Mesenchymal stem cell (in vitro differentiated cells and primary cell): Measurements from ENCODE around the gene HPSE2.
A peak's percentile ranks its signal among the peaks of the same experiment; 100 is the strongest.

Experiments used
- DNase-seq: peaks from one replicate; pipeline ENCODE4 v3.0.0-alpha.2; 2013
- H2AFZ ChIP-seq: one replicate; pipeline ENCODE4 v1.6.1; 2013; ENCODE audit warnings: low read depth, mild to moderate bottlenecking, control low read depth, inconsistent platforms, low read length, moderate library complexity
- H2AK5ac ChIP-seq: 2 replicates; pipeline ENCODE4 v1.6.1; 2013; ENCODE audit warnings: low read length, moderate library complexity, mild to moderate bottlenecking, inconsistent platforms; ENCODE audit not compliant: severe bottlenecking
- H2BK120ac ChIP-seq: one replicate; pipeline ENCODE4 v1.6.1; 2013; ENCODE audit warnings: low read depth, mild to moderate bottlenecking, inconsistent platforms, low read length, moderate library complexity
- H2BK12ac ChIP-seq, 2 experiments: one replicate each; pipeline ENCODE4 v1.6.1; 2013; ENCODE audit warnings: inconsistent platforms in 2 of 2, low read length in 2 of 2, mild to moderate bottlenecking in 2 of 2, moderate library complexity in 2 of 2, control low read depth in 1 of 2
- H2BK15ac ChIP-seq: one replicate; pipeline ENCODE4 v1.6.1; 2013; ENCODE audit warnings: mild to moderate bottlenecking, low read depth, inconsistent platforms; ENCODE audit not compliant: poor library complexity, severe bottlenecking
- H2BK5ac ChIP-seq: 2 replicates; pipeline ENCODE4 v1.6.1; 2013; ENCODE audit warnings: low read depth, mild to moderate bottlenecking, low read length, control low read depth, inconsistent platforms; ENCODE audit not compliant: poor library complexity, severe bottlenecking
- H3K14ac ChIP-seq, 2 experiments: one replicate each; pipeline ENCODE4 v1.6.1; 2013; ENCODE audit warnings: inconsistent platforms in 2 of 2, low read length in 2 of 2, control low read depth in 1 of 2, mild to moderate bottlenecking in 1 of 2, moderate library complexity in 1 of 2
- H3K18ac ChIP-seq, 2 experiments: one replicate each; pipeline ENCODE4 v1.6.1; 2013; ENCODE audit warnings: inconsistent platforms in 2 of 2, low read length in 2 of 2, control low read depth in 1 of 2, low read depth in 1 of 2, mild to moderate bottlenecking in 1 of 2
- H3K23ac ChIP-seq, 2 experiments: one replicate each; pipeline ENCODE4 v1.6.1; 2013; ENCODE audit warnings: inconsistent platforms in 2 of 2, low read length in 2 of 2, mild to moderate bottlenecking in 2 of 2, moderate library complexity in 2 of 2, control low read depth in 1 of 2
- H3K27ac ChIP-seq: 2 replicates; pipeline ENCODE4 v1.5.1; 2013; ENCODE audit warnings: mild to moderate bottlenecking, moderate library complexity, low read length, control low read depth, inconsistent platforms; ENCODE audit not compliant: poor library complexity, severe bottlenecking
- H3K27me3 ChIP-seq, 2 experiments: 2 replicates each; pipeline versions ENCODE4 v1.6.1 to v1.7.0; 2013; ENCODE audit warnings: low read length in 2 of 2, mild to moderate bottlenecking in 2 of 2, moderate library complexity in 2 of 2, control low read depth in 1 of 2, inconsistent platforms in 1 of 2; ENCODE audit not compliant: control insufficient read depth in 1 of 2, insufficient read depth in 1 of 2
- H3K36me3 ChIP-seq, 2 experiments: 2 replicates each; pipeline versions ENCODE4 v1.6.1 to v1.7.0; 2013; ENCODE audit warnings: low read length in 2 of 2, control low read depth in 1 of 2, inconsistent platforms in 1 of 2, low read depth in 1 of 2, mild to moderate bottlenecking in 1 of 2; ENCODE audit not compliant: insufficient read depth in 2 of 2, control insufficient read depth in 1 of 2
- H3K4ac ChIP-seq, 2 experiments: one replicate each; pipeline ENCODE4 v1.6.1; 2013; ENCODE audit warnings: inconsistent platforms in 2 of 2, low read length in 2 of 2, mild to moderate bottlenecking in 2 of 2, moderate library complexity in 2 of 2, control low read depth in 1 of 2, low read depth in 1 of 2
- H3K4me1 ChIP-seq: 2 replicates; pipeline ENCODE4 v1.6.1; 2013; ENCODE audit warnings: low read depth, low read length, control low read depth; ENCODE audit not compliant: control insufficient read depth, insufficient read depth
- H3K4me2 ChIP-seq: 2 replicates; pipeline ENCODE4 v1.6.1; 2013; ENCODE audit warnings: low read length, mild to moderate bottlenecking, inconsistent platforms; ENCODE audit not compliant: poor library complexity, severe bottlenecking
- H3K4me3 ChIP-seq, 2 experiments: 2 replicates each; pipeline versions ENCODE4 v1.5.1 to v1.7.0; 2013; ENCODE audit warnings: low read length in 2 of 2, mild to moderate bottlenecking in 2 of 2, control low read depth in 1 of 2, low read depth in 1 of 2; ENCODE audit not compliant: insufficient read depth in 1 of 2
- H3K79me1 ChIP-seq: replicated peaks from 2 replicates; pipeline ENCODE4 v1.6.1; 2013; ENCODE audit warnings: mild to moderate bottlenecking, control low read depth, low read length, inconsistent platforms; ENCODE audit not compliant: poor library complexity, severe bottlenecking
- H3K9ac ChIP-seq: 2 replicates; pipeline ENCODE4 v1.7.0; 2013; ENCODE audit warnings: mild to moderate bottlenecking, low read length, moderate library complexity
- H3K9me3 ChIP-seq: 2 replicates; pipeline ENCODE4 v1.7.0; 2013; ENCODE audit warnings: mild to moderate bottlenecking, low read length; ENCODE audit not compliant: control insufficient read depth
- H4K8ac ChIP-seq: one replicate; pipeline ENCODE4 v1.6.1; 2013; ENCODE audit warnings: inconsistent platforms, mild to moderate bottlenecking, low read length, moderate library complexity
- H4K91ac ChIP-seq: one replicate; pipeline ENCODE4 v1.6.1; 2013; ENCODE audit warnings: mild to moderate bottlenecking, low read length, inconsistent platforms
- WGBS: methylation state at CpG from one replicate; pipeline ENCODE4 v1.1.7; 2013; ENCODE audit warnings: mixed read lengths; 5-methylcytosine and 5-hydroxymethylcytosine counted together

The HPSE2 gene

GRCh38 chr10:98461500-98461842 is 774.2 kb downstream of the HPSE2 start:
- Histone ChIP-seq H3K79me1 (no peaks in the 10 kb centered on the region), H3K14ac (no peak overlapping the region), H2AFZ (no peak overlapping the region), H3K4ac (no peak overlapping the region), H3K18ac (peak overlapping the region in 1 of 2 experiments; percentile 69), H3K4me1 (peaks cover 4% of the 10 kb centered on the region), H2BK5ac (peak overlapping the region; percentile 48), H3K27ac (peak overlapping the region; percentile 82), H3K9ac (no peak overlapping the region), H2BK12ac (peak overlapping the region; percentile 16 to 72), H4K8ac (no peak overlapping the region), H2AK5ac (peak overlapping the region; percentile 90), H3K4me2 (no peak overlapping the region), H3K23ac (no peak overlapping the region), H4K91ac (peak overlapping the region; percentile 76), H3K36me3 (no peaks in the 10 kb centered on the region), H3K27me3 (no peaks in the 10 kb centered on the region), H3K9me3 (no peaks in the 10 kb centered on the region), H2BK15ac (no peak overlapping the region), H3K4me3 (no peak overlapping the region), H2BK120ac (peak overlapping the region; percentile 90)
- 92% methylated on average over 2 of the region's 3 CpGs for WGBS
- no peak for DNase-seq

DNA sequence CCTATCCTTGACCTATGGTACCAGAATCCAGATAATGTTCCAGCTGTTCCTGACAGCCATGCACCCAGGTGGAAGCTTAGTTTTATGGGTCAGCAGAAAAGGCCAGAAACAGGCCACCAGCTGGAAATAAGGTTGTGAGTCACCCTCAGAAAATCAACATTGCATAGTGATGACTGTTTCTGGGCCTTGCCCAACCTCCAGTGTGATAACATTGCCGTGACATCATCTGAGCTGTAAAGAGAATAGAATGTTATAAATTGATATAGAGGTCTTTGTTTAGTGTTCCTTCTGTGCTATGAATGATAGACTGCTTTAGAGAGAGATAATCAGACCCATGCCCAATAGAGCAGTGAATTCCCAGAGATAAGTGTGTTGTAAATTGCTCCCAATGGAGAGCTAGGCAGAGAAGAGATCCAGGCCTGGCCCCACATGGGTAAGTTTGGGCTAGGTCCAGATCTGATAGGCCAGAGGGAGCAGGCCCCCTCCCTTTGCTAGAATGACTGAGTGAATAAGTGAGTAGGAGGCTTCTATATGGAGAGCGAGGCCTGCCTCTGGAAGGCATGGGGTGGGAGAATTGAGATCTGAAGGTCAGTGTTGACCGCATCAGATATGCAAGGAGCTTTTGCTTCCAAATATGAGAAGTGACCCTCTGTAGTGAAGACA is 774.7 kb downstream of the HPSE2 start:
- Histone ChIP-seq H2AFZ (no peak overlapping the region), H4K8ac (peak overlapping the region; percentile 59), H3K4me2 (no peak overlapping the region), H3K4ac (no peak overlapping the region), H3K79me1 (no peaks in the 10 kb centered on the region), H3K9me3 (no peaks in the 10 kb centered on the region), H3K4me3 (no peak overlapping the region), H2BK5ac (peak overlapping the region; percentile 48), H4K91ac (peak overlapping the region; percentile 76), H2AK5ac (peak overlapping the region; percentile 90), H3K23ac (no peak overlapping the region), H2BK15ac (no peak overlapping the region), H3K27me3 (no peaks in the 10 kb centered on the region), H2BK120ac (peak overlapping the region; percentile 90), H3K14ac (no peak overlapping the region), H3K36me3 (no peaks in the 10 kb centered on the region), H3K27ac (peak overlapping the region; percentile 82), H3K18ac (peak overlapping the region in 1 of 2 experiments; percentile 69), H2BK12ac (peak overlapping the region; percentile 16 to 72), H3K9ac (no peak overlapping the region), H3K4me1 (peaks cover 6% of the 10 kb centered on the region)
- peak; percentile 95 for DNase-seq
- WGBS = 35% methylated on average over 3 of the region's 3 CpGs

GRCh38 chr10:98458809-98459784 is 776.6 kb downstream of the HPSE2 start:
- no peaks in the 10 kb centered on the region for H3K36me3 ChIP-seq
- no peak overlapping the region for H3K4ac ChIP-seq
- H3K9me3 ChIP-seq = no peaks in the 10 kb centered on the region
- H3K14ac ChIP-seq = peak overlapping the region in 1 of 2 experiments; percentile 7
- no peak overlapping the region for H3K4me2 ChIP-seq
- H2AK5ac ChIP-seq = peak overlapping the region; percentile 50
- no peak overlapping the region for H4K91ac ChIP-seq
- no peak overlapping the region for H2BK5ac ChIP-seq
- no peak overlapping the region for H2BK120ac ChIP-seq
- no peak overlapping the region for H3K23ac ChIP-seq
- no peak overlapping the region for H3K9ac ChIP-seq
- DNase-seq = no peak
- H3K27ac ChIP-seq = no peak overlapping the region
- no peaks in the 10 kb centered on the region for H3K79me1 ChIP-seq
- H2BK15ac ChIP-seq = no peak overlapping the region
- H3K18ac ChIP-seq = no peak overlapping the region
- WGBS = 92% methylated on average over 10 of the region's 15 CpGs
- no peak overlapping the region for H4K8ac ChIP-seq
- peak overlapping the region in 1 of 2 experiments; percentile 70 for H2BK12ac ChIP-seq
- no peaks in the 10 kb centered on the region for H3K27me3 ChIP-seq
- H2AFZ ChIP-seq = no peak overlapping the region
- H3K4me3 ChIP-seq = no peak overlapping the region
- H3K4me1 ChIP-seq = peaks cover 6% of the 10 kb centered on the region

- Histone ChIP-seq H3K9ac (no peak overlapping the region), H4K91ac (peak overlapping the region; percentile 83)
Observed at GRCh38 chr10:98457721-98458120, 777.9 kb downstream of the HPSE2 start.

More at GRCh38 chr10:98457721-98458120, 777.9 kb downstream of the HPSE2 start:
- H3K18ac ChIP-seq = peak overlapping the region in 1 of 2 experiments; percentile 11
- no peaks in the 10 kb centered on the region for H3K27me3 ChIP-seq
- peak overlapping the region; percentile 57 for H2AK5ac ChIP-seq
- no peak overlapping the region for H3K4me2 ChIP-seq
- H3K14ac ChIP-seq = no peak overlapping the region
- peak overlapping the region in 1 of 2 experiments; percentile 59 for H2BK12ac ChIP-seq
- H2BK120ac ChIP-seq = no peak overlapping the region
- H2BK15ac ChIP-seq = no peak overlapping the region
- H3K79me1 ChIP-seq = no peaks in the 10 kb centered on the region
- no peak overlapping the region for H3K27ac ChIP-seq
- no peaks in the 10 kb centered on the region for H3K9me3 ChIP-seq
- H3K4me3 ChIP-seq = no peak overlapping the region
- no peak overlapping the region for H4K8ac ChIP-seq
- no peak overlapping the region for H2BK5ac ChIP-seq
- no peak overlapping the region for H3K23ac ChIP-seq
- H3K4me1 ChIP-seq = peaks cover 6% of the 10 kb centered on the region
- no peak overlapping the region for H3K4ac ChIP-seq
- no peak for DNase-seq
- WGBS = 77% methylated on average over 8 of the region's 8 CpGs
- H2AFZ ChIP-seq = no peak overlapping the region
- no peaks in the 10 kb centered on the region for H3K36me3 ChIP-seq
